ENCODE data around the gene LRMDA.

LRMDA gene

GRCh38 chr10:75894761-75895160 lies 463.3 kb downstream of the LRMDA start:
- DNase-seq = no peak

GRCh38 chr10:75895259-75895658 lies 463.8 kb downstream of the LRMDA start:
- no peak for DNase-seq

DNA sequence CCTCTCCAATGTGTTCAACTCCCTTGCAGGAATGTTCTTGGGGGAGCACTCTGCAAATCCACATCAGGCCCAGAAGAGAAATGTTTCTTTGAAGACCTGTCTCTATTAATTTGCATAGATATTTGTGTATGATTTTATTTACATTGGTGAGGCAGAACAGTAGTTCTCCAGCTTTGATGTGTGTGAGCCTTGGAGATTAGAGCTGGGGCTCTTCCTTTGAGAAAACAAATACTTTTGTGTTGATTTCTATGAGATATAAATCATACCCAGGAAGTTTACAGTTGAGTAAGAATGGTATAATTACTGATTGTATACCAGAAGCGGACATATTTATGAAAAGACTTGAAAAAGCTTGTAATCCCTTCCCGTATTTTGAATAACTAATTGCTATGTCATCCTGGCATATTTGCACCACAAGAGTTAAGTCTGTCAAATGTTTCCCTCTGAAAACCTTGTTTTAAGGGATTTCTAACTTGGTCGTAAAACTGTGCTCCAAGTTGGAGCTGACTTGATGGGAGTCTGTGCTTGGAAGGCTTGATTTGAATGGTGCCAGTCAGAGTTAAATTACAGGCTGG lies 468.5 kb downstream of the LRMDA start:
- no peak for DNase-seq

DNA sequence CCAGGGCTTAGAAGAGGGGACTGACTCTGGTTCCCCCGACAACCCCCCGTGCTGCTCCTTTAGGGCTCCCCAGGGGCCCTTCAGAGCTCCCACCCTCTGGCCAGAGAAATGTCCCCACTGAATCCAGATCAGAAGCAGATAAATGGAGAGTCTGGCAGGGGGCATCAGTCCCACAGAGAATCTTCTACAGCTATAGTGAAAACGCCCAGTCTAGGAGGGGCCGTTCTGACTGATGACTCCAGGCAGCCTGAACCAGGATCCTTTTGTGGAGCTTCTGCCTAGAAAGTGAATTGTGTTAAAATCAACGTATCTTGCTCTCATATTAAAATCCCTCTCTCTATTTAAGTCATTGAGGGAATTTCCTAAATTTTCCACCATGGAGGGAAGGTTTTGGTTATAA lies 471.4 kb downstream of the LRMDA start:
- no peak for DNase-seq

GRCh38 chr10:75904499-75905283 lies 473.3 kb downstream of the LRMDA start:
- no peak for DNase-seq

GRCh38 chr10:75905490-75905889 lies 474.1 kb downstream of the LRMDA start:
- DNase-seq = no peak

- no peak for DNase-seq
These were observed 478.6 kb downstream of the LRMDA start for GRCh38 chr10:75910032-75910431.

DNA sequence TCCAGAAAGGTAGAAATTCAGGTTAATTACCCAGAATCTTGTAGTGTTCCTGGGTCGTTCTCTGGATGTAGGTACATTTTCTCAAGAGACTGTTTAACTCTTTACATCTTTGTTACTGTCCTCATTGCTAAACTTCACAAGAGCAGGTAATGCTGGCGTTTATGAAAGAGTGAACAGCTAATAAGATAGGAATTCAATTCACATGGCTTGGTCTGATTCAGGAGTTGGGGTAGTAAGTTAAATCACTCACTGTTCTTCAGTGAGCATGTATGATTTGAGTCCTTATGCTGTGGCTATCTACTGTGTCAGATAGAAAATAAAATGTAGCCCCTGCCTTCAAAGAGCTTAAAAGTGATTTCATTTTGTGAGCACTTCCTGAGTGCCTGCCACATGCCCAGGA lies 480.0 kb downstream of the LRMDA start:
- no peak for DNase-seq

DNA sequence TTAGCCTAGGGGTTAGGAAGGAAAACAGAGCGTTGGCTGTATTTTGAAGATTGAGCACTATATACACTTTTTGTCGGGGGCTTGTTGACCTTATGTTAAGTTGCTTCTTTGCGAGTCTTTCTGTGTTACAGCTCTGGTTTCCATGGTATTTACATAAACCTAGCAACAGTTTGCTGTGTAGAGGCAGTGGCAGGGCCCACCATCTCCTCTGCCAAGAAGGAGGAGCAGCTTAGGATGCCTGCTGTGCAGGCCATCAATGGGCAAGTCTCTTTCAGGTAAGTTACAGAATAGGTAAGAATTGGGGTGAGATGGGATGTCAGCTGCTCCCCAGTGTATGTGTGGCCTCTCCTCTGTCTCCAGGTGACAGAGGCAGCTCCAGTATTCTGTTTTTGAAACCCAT lies 485.5 kb downstream of the LRMDA start:
- DNase-seq = no peak

DNA sequence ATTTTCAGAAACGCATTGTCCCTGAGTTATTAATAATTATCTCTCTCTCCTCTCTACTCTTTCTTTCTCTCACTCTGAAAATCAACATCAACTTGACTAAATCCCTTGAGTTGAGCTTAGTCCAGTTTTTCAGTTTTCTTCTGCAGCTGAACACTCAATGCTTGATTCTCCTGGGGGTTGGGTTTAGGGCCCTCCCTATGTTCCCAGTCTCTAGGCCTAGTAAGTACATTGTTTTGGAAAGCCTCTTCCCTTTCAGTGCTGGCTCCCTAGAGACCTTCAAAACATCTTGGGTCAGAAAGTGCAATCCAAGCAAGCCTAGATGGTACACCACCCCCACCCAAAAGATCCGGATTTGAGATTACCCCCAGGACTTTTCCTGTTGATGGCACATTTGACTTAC lies 488.5 kb downstream of the LRMDA start:
- no peak for DNase-seq

DNA sequence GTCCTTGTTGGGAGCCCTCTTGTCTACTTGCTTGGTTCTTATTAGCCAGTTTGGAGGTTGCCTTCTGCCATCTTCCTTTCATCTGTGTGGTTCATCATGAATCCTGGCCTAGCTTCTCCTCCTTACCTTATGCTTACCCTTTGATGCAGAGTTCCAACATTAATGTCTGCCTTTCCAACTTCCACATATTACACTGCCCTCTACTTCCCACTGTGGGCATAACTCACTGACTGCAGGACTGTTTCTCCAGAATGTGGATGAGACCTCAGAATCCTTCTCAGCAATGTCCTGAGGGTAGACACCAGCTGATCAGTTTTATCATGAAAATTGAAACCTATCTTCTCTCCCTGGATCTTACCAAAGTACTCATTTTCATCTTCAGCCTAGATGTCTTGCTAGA lies 491.0 kb downstream of the LRMDA start:
- no peak for DNase-seq

- no peak for DNase-seq
These were observed 493.0 kb downstream of the LRMDA start for GRCh38 chr10:75924309-75924902.

DNA sequence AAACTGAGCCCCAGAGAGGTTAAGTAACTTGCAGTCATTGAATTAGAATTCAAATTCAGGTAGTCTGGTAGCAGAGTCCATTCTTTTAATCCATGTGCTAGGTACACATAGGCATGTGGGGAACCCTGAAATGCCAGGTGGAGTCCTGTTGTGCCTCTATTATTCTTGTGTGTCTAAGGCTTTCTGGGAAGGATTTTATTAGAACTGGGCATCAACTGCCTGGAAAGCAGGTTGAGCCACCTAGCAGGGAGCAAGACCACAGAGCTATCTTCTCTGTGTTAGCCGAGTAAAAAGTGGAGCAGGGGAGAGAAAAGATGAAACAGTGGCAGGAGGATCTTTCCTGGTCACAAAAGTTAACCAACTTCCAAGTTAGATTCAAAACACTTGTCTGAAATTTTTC lies 494.6 kb downstream of the LRMDA start:
- DNase-seq = no peak

DNA sequence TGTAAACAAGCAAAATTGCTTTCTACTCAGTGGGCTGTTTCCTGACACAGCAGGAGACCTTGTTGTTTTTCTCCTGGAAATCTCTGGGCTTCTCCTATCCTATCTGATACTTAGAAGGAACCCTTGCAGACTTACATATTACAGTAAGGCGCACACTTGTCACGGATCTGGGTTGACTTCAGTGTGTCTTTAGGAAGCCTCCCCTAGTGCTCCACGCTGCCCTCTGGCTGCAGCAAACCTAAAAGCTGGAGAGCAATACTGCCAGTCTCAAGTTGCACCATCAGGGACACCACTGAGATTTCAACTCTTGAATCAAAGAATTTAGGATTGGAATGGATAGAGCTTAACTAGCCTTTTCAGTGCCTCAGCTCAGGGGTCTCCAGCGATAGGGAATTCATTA lies 495.3 kb downstream of the LRMDA start:
- no peak for DNase-seq

DNA sequence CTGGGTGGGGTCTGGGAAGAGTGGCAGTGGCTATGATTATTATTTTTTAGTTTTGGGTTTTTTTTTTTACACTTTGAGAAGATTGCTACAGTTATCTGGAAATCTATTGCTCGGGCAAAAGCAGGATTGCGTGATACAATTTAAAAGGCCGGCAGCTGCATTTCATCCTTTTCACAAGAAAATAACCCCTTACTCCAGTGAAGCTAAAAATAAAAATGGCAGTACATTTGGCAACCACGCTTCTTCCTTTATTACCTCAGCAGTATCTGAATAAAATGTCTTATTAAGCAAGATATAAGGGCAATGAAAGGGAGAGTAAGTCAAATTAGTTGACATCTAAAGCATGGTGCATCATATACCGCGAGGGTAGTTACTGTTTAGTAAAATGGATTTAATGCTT lies 496.8 kb downstream of the LRMDA start:
- DNase-seq = no peak

DNA sequence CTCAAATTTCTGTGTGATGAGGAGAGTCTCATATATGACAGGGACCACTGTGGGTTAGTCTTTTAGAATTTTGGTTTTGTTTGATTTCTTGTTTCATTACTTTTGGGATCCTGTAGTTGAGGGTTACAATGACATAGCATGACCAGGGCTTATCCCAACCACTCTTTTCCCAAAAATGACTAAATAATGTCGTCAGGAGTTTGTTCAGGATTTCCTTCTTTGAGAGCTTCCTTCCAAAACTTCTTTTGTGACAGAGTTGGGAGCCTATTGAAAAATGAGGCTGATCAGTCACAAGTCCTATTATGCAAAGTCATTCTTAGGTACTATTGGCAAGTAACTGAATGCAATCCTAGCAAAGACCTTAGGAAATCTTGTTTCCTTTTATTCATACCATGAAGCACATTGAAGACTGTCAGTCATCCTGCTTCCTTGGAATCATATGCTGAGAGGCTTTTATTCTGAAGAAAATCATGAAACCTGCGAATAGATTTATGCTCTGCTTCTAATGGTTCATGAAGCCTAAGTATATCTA lies 498.3 kb downstream of the LRMDA start:
- DNase-seq = no peak

DNA sequence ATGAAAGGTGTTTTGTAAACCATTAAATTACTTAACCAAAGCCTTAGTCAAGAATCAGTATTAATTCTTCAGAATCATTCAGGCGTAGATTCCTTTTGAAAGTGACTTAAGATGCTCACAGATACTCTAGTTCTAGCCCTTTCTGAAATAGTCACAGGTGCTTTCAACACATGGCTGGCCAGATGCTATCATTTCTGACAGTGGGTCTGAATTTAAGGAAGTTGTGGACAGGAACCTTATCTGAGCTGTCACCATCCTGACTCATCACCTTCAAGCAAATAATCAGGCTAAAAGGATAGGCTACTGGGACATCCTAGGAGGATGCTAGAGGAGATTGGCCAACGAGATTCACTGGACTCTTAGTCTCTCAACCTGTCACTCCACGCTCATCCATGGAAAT lies 501.5 kb downstream of the LRMDA start:
- no peak for DNase-seq

DNA sequence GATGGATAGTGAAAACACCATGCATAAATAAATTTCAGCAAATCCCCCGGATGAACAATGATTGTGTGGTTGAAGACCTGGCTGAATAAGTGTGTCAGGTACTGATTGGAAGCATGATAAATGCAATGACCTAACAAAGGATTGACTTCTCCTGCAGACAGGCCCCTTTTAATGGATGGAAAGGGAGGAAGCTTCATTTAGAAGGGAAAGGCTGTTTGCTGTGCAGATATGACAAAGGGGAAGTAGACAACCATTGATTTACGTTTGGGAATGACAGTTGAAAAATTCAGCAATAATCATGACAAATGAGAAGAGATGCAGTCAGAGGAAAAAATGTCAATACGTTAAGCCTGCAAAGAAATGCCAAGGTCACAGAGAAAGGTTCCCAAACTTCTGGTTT lies 503.8 kb downstream of the LRMDA start:
- no peak for DNase-seq

DNA sequence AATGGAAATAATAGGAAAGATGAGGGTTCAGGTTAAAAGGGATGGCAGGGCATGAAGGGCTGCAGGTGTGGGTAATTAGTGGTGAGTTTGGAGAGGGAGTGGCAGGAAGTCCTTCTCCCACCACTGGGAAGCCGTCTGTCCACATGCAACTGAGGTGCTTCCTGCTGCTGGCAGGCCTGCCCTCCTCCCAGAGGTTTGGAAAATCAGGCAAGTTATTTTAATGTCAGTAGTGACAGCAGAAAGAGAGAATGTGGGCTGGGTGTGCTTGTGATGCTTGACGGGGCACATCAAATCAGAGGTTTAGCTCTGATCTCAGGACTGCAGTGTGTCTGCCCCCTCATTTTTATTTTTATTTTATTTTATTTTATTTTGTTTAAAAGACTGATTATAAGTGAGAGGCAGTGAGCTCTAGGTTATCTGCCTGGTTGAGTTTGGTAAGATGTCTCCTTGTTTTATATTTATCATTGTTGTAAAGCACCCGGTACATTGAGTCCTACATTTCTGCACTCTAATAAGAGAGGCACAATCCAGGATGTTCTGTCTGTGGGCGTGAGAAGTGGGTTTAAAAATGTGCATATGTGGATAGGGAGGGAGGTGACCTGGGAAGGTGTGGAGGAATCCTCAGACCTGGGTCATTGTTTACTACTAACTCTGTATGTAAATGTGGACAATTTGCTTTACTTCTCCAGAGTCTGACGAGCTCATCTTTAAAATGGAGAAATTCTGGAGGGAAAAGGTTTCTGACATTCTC lies 504.4 kb downstream of the LRMDA start:
- no peak for DNase-seq

DNA sequence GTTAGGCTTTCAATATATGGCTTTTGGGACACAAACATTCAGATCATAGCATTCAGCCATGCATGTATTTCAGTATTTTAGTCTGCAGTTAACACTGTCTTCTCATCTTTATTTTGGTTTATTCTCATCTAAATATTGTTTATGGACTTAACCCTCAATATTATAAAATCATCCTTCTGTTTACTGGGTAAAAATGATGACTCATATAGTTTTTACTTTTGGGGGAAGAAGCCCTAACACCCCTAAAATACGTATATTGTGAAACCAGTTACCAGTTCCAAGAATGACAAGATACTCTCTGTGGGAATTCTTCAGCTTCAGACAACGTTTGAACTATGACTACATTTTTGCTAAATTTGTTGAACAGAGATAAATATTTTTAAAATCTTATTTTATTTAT lies 505.4 kb downstream of the LRMDA start:
- no peak for DNase-seq

GRCh38 chr10:75937823-75938222 lies 506.4 kb downstream of the LRMDA start:
- no peak for DNase-seq

DNA sequence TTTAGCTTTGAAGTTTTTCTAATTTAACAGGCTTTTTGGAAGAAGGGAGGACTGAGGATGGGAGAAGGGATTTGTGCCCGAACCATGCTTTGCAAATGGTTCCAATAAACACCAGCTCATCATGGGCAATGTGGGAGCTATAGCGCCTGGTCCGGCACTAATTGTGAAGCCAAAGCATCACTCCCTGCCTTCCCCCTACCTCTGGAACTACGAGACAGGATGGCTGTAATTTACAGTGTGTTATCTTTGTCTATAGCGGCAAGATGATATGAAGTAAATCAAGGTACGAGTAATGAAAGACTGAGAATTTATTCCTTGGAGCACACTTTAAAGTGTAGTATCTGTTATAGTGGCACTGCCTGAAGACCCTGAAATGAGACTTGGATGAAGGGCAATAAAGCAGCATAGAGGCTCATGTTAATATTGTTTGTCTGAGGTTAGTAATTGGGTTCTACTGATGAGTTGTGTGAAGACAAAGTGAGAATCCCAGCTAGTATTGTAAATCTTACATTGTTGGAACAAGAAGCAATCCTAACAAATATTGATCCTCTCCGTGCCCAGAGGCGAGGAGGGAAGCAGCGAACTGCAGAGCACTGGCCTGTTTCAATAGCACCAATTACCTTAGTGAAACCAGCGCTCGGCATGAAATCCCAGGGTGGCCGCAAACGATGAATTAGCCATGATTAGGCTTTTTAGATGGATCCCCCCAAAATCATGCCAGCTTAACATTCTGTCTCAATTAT lies 507.1 kb downstream of the LRMDA start:
- DNase-seq = no peak

DNA sequence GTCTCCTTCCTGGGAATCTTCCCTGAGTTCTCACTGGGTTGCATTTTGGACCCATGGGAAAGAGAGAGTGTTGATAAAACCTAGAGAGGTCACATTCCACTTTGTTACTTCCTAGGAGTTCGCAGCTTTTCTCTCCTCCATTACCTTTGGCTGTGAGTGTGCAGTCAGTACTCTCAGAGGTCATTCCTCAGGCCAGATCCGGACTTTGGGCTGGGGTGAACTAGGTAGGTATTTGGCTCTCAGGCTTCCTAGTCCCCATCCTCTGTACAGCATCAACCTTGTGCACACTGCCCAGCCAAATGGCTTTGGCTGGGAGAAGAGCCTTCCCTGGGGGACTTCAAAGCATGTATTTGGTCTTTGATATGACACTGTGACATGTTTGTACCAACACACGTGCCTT lies 508.1 kb downstream of the LRMDA start:
- DNase-seq = no peak
